Activated CD4-positive, alpha-beta memory T cell treated with anti-CD3 and anti-CD28 coated beads for 36 hours (primary cell): ENCODE measurements around the gene ZHX3. TPM values are rescaled to one million over a fixed set of nuclear protein-coding genes. Genes with fewer than 3 reads are reported as not detected.
"Not testable (repeated sequence)": the region's sequence is repeated elsewhere in the genome, so short reads cannot be mapped to it uniquely, and the experiment has no call there.

ENCODE experiments used
- CTCF ChIA-PET: fragments of 350-600 bp; sonication (Branson Sonifier 250); formaldehyde crosslinking; loops from one replicate; lab custom pipeline; 2021; ENCODE audit warnings: antibody characterized with exemption, inconsistent platforms; lab: Charles Lee
- POLR2A ChIA-PET: fragments of 350-600 bp; sonication (Branson Sonifier 250); formaldehyde crosslinking; loops from one replicate; lab custom pipeline; 2021; ENCODE audit warnings: antibody characterized with exemption; lab: Charles Lee
- DNase-seq: peaks from one replicate; pipeline ENCODE4 v3.0.0-alpha.2; 2020
- H3K27ac Mint-ChIP-seq: one replicate; pipeline ENCODE4 v1.8.0; 2021; ENCODE audit warnings: mixed read lengths
- H3K27me3 Mint-ChIP-seq: one replicate; pipeline ENCODE4 v1.8.0; 2021; ENCODE audit warnings: mixed read lengths
- H3K36me3 Mint-ChIP-seq: one replicate; pipeline ENCODE4 v1.8.0; 2021; ENCODE audit warnings: mixed read lengths
- H3K4me1 Mint-ChIP-seq: one replicate; pipeline ENCODE4 v1.8.0; 2021; ENCODE audit warnings: low read depth, mixed read lengths
- H3K4me3 Mint-ChIP-seq: one replicate; pipeline ENCODE4 v1.8.0; 2021; ENCODE audit warnings: mild to moderate bottlenecking, mixed read lengths
- H3K9me3 Mint-ChIP-seq: one replicate; pipeline ENCODE4 v1.8.0; 2021; ENCODE audit warnings: mixed read lengths
- intact Hi-C: fragments of 100-400 bp; cut with micrococcal nuclease; formaldehyde crosslinking; loops from one replicate; pipeline ENCODE4 v1.15.1; 2023
- total RNA-seq, 2 experiments: library from RNA; stranded (reverse); gene quantifications; one replicate each; pipeline ENCODE4 v1.2.3, GENCODE V29; 2021

The ZHX3 gene
- total RNA-seq, 2 experiments from 2014 or later: 9.4 to 11.3 TPM

DNA sequence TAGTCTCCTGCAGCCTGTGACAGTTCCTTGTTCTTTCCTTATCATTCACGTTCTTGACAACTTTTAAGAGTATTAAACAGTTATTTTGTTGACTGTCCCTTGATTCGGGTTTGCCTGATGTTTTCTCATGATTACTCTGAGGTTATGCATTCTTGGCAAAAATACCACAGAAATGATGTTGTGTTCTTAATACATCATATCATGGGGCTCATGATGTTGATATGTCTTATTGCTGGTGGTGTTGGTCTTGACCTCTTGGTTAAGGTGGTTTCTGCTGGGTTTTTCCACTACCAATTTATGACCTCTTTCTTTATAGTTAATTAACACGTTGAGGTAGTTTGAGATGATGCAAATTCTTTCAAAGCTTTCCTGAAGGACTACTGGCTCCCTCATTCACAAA is 59.1 kb downstream of the ZHX3 start:
- ChIA-PET POLR2A (no interaction called here), CTCF (interaction anchor here (1.8 kb wide), 1 partner anchor 86 kb away, joined by 4 read pairs; no protein-coding TSS in a partner anchor)
- no peak overlapping the region for H3K27ac Mint-ChIP-seq
- no peak for DNase-seq
- no peaks in the 10 kb centered on the region for H3K36me3 Mint-ChIP-seq
- no peak overlapping the region for H3K4me3 Mint-ChIP-seq
- intact Hi-C loops: no loop called here
- no peaks in the 10 kb centered on the region for H3K4me1 Mint-ChIP-seq
- H3K27me3 Mint-ChIP-seq: no peaks in the 10 kb centered on the region
- H3K9me3 Mint-ChIP-seq: no peaks in the 10 kb centered on the region

DNA sequence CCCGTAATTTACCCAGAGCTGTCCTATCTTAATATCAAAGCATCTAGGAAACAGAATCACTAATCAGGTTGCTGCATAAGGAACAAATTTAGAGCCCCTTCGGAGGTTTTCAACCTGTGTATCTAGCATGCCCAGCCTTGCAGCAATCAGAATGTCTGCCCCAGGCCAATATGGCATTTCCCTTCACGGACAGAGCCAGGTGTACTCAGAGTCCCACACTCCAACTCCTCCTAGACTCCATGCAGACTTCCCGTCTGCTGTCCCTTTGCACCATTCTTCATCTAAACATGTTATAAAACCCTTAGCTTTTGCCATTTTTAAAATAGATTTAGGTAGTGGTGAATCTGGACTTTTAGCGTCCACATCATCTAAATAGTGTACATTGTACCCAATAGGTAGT is 61.0 kb downstream of the ZHX3 start:
- H3K4me3 Mint-ChIP-seq: no peak overlapping the region
- intact Hi-C loops: no loop called here
- H3K27ac Mint-ChIP-seq: no peak overlapping the region
- no peak for DNase-seq
- no peaks in the 10 kb centered on the region for H3K4me1 Mint-ChIP-seq
- H3K27me3 Mint-ChIP-seq: no peaks in the 10 kb centered on the region
- H3K36me3 Mint-ChIP-seq: no peaks in the 10 kb centered on the region
- H3K9me3 Mint-ChIP-seq: no peaks in the 10 kb centered on the region
- CTCF ChIA-PET: no interaction called here
- POLR2A ChIA-PET: no interaction called here

- POLR2A ChIA-PET: no interaction called here
- Mint-ChIP-seq H3K9me3 (no peaks in the 10 kb centered on the region), H3K4me3 (no peak overlapping the region), H3K4me1 (no peaks in the 10 kb centered on the region), H3K27me3 (no peaks in the 10 kb centered on the region), H3K36me3 (no peaks in the 10 kb centered on the region), H3K27ac (no peak overlapping the region)
- DNase-seq: no peak
- intact Hi-C loops: no loop called here
- CTCF ChIA-PET: no interaction called here
Observed at GRCh38 chr20:41255655-41256054, 61.9 kb downstream of the ZHX3 start.

- Mint-ChIP-seq H3K36me3 (no peaks in the 10 kb centered on the region), H3K27ac (no peak overlapping the region), H3K4me1 (no peaks in the 10 kb centered on the region), H3K27me3 (no peaks in the 10 kb centered on the region), H3K4me3 (no peak overlapping the region), H3K9me3 (no peaks in the 10 kb centered on the region)
- CTCF ChIA-PET: interaction anchor here (1.1 kb wide), 1 partner anchor 77 kb away, joined by 4 read pairs; no protein-coding TSS in a partner anchor
- POLR2A ChIA-PET: no interaction called here
- DNase-seq: no peak
- intact Hi-C loops: no loop called here
Observed at GRCh38 chr20:41249411-41250281, 67.9 kb downstream of the ZHX3 start.

- Mint-ChIP-seq H3K4me3 (no peak overlapping the region), H3K4me1 (no peaks in the 10 kb centered on the region), H3K9me3 (no peaks in the 10 kb centered on the region), H3K27me3 (no peaks in the 10 kb centered on the region), H3K27ac (no peak overlapping the region), H3K36me3 (no peaks in the 10 kb centered on the region)
- no peak for DNase-seq
- ChIA-PET POLR2A (interaction anchor here (0.6 kb wide), 1 partner anchor 116 kb away, joined by 4 read pairs; no protein-coding TSS in a partner anchor), CTCF (interaction anchor here (0.7 to 1.1 kb wide), 2 partner anchors 16 to 113 kb away, joined by 3 read pairs; no protein-coding TSS in a partner anchor)
- intact Hi-C loops: no loop called here
Observed at GRCh38 chr20:41248368-41249024, 69.0 kb downstream of the ZHX3 start.

GRCh38 chr20:41247523-41248367 is 69.8 kb downstream of the ZHX3 start:
- CTCF ChIA-PET: interaction anchor here (0.7 to 1.1 kb wide), 2 partner anchors 16 to 112 kb away, joined by 3 read pairs; no protein-coding TSS in a partner anchor
- POLR2A ChIA-PET: interaction anchor here (0.6 kb wide), 1 partner anchor 115 kb away, joined by 4 read pairs; no protein-coding TSS in a partner anchor

GRCh38 chr20:41245086-41245707 is 72.3 kb downstream of the ZHX3 start:
- H3K9me3 Mint-ChIP-seq: no peaks in the 10 kb centered on the region
- peaks cover 6% of the 10 kb centered on the region for H3K4me1 Mint-ChIP-seq
- no peaks in the 10 kb centered on the region for H3K36me3 Mint-ChIP-seq
- ChIA-PET CTCF (interaction anchor here (0.8 kb wide), 1 partner anchor 72 kb away, joined by 3 read pairs; no protein-coding TSS in a partner anchor), POLR2A (no interaction called here)
- no peaks in the 10 kb centered on the region for H3K27me3 Mint-ChIP-seq
- peak; percentile 12 for DNase-seq
- H3K27ac Mint-ChIP-seq: no peak overlapping the region
- intact Hi-C loops: no loop called here
- no peak overlapping the region for H3K4me3 Mint-ChIP-seq

More at GRCh38 chr20:41247523-41248367, 69.8 kb downstream of the ZHX3 start:
- no peak for DNase-seq
- Mint-ChIP-seq H3K27me3 (no peaks in the 10 kb centered on the region), H3K4me1 (peaks cover 3% of the 10 kb centered on the region), H3K4me3 (no peak overlapping the region), H3K9me3 (no peaks in the 10 kb centered on the region), H3K36me3 (no peaks in the 10 kb centered on the region), H3K27ac (no peak overlapping the region)
- intact Hi-C loops: no loop called here

DNA sequence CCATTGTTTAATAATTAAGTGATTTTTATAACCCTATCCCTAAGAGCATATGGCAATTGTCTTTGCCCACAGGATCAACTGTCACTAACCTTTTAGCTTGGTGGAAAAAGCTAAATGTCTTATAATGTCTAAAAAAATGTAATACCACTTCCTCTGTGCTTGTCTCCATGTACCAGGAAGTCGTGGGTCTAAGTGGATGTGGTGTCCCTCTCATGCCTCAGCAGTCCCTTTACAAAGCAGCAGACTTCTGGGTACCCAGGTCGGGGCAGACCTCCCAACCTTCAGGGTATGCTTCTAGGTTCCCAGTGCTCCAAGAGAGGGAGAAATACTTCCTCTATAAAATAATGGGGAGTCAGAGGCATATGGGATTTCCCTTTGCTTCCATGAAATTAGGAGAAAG is 74.7 kb downstream of the ZHX3 start:
- H3K27ac Mint-ChIP-seq: no peak overlapping the region
- ChIA-PET CTCF (interaction anchor here (1.5 to 3.3 kb wide), 2 partner anchors 10 to 70 kb away, joined by 4 to 13 read pairs; no protein-coding TSS in a partner anchor), POLR2A (no interaction called here)
- H3K9me3 Mint-ChIP-seq: no peaks in the 10 kb centered on the region
- no peak overlapping the region for H3K4me3 Mint-ChIP-seq
- DNase-seq: no peak
- no peaks in the 10 kb centered on the region for H3K36me3 Mint-ChIP-seq
- H3K4me1 Mint-ChIP-seq: peaks cover 6% of the 10 kb centered on the region
- intact Hi-C loops: no loop called here
- no peaks in the 10 kb centered on the region for H3K27me3 Mint-ChIP-seq

DNA sequence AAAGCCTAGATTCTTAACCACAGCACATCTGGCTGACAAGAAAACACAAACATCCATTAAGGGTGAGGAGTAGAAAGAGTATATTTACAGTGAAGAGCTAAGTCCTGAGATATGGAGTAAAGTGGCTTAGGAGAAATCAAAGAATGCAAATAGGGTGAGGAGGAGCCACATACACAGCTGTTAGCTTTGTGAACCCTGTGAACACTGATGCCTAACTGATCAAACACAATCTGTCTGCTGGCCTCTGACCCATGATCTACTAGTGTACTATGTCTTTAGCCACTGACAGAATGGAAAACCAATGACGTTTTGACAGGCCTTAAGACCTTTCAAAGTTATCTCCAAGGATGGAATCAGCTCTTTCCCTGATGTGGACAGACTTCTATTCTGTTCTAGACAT is 75.2 kb downstream of the ZHX3 start:
- Mint-ChIP-seq H3K9me3 (no peaks in the 10 kb centered on the region), H3K4me1 (peaks cover 6% of the 10 kb centered on the region), H3K36me3 (no peaks in the 10 kb centered on the region), H3K27me3 (no peaks in the 10 kb centered on the region), H3K27ac (no peak overlapping the region), H3K4me3 (no peak overlapping the region)
- POLR2A ChIA-PET: no interaction called here
- intact Hi-C loops: no loop called here
- CTCF ChIA-PET: interaction anchor here (0.6 to 3.3 kb wide), 3 partner anchors 10 to 278 kb away, joined by 3 to 13 read pairs (median 4); no protein-coding TSS in a partner anchor
- DNase-seq: no peak

DNA sequence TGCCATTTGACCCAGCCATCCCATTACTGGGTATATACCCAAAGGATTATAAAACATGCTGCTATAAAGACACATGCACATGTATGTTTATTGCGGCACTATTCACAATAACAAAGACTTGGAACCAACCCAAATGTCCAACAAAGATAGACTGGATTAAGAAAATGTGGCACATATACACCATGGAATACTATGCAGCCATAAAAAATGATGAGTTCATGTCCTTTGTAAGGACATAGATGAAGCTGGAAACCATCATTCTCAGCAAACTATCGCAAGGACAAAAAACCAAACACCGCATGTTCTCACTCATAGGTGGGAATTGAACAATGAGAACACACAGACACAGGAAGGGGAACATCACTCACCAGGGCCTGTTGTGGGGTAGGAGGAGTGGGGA is 80.3 kb downstream of the ZHX3 start:
- POLR2A ChIA-PET, H3K27me3 Mint-ChIP-seq, CTCF ChIA-PET, DNase-seq, H3K36me3 Mint-ChIP-seq, intact Hi-C loops, H3K27ac Mint-ChIP-seq, H3K4me3 Mint-ChIP-seq, H3K9me3 Mint-ChIP-seq: not testable (repeated sequence)
- H3K4me1 Mint-ChIP-seq: peaks cover 11% of the 10 kb centered on the region

- intact Hi-C loops: not testable (repeated sequence)
Observed at GRCh38 chr20:41236818-41237217, 80.7 kb downstream of the ZHX3 start.

More at GRCh38 chr20:41236818-41237217, 80.7 kb downstream of the ZHX3 start:
- H3K27ac Mint-ChIP-seq, H3K9me3 Mint-ChIP-seq, H3K27me3 Mint-ChIP-seq, DNase-seq, CTCF ChIA-PET, H3K36me3 Mint-ChIP-seq, POLR2A ChIA-PET, H3K4me3 Mint-ChIP-seq: not testable (repeated sequence)
- peaks cover 15% of the 10 kb centered on the region for H3K4me1 Mint-ChIP-seq
